Measurements from ENCODE around the gene C5AR1. TPM values are rescaled to one million over a fixed set of nuclear protein-coding genes. Genes with fewer than 3 reads are reported as not detected.

C5AR1 gene
- total RNA-seq, 1 experiment from 2014 or later, result 8.5 TPM

DNA sequence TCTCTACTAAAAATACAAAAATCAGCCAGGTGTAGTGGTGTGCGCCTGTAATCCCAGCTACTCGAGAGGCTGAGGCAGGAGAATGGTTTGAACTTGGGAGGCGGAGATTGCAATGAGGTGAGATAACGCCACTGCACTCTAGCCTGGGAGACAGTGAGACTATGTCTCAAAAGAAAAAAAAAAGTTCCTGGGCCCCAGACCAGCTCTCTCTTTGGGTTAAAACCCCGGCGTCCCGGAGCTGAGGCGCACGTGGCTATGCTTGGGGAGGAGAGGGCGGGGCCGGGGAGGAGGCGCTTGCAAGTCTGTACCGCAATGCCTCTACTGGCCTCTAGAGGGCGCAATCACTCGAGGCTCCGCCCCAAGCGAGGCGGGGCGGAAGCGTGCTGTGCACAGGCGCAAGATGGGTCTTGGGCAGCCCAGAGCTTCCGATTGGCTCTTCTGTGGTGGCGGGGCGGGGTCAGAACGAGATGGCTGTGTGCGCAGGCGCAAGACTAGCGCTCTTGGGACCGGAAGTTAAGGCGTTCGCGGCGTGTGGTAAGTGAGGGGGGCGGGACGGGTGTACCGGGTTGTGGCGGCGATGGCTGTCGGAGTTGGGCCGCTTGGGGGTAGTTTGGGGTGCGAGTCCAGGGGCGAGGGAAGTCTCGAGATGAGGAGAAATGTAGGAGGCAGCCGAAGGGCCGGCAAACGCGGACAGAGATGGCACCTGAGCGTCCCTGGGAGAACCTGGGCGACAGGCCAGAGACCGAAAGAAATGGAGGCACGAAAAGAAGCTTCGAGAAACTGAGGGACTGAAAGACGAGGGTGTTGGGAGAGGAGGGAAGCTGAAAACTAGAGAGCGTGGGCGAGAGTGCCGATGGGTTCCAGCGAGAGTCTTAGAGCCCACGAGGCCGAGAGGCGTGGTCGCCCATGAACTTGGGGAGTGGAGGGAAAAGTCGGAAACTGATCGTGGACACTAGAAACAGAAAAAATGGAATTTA lies 39.4 kb downstream of the C5AR1 start, which contains the start of gene DHX34:
TSS of gene DHX34 (plus strand) at position 497 of the 977 bp plus-strand sequence. CDS start 3,716 bp downstream, outside the sequence.
- Histone ChIP-seq H3K4me1 (replicated peaks; ENCODE audit: insufficient read depth) (peaks cover 14% of the 10 kb centered on the region), H2AFZ (peak within 1 kb of the TSS; percentile 93), H3K27me3 (ENCODE audit: insufficient read depth, low read depth) (no peaks in the 10 kb centered on the region), H3K27ac (peak within 1 kb of the TSS; percentile 48; the same call in 1 of the 2 replicates), H3K4me3 (peak within 1 kb of the TSS; percentile 95), H3K9me3 (ENCODE audit: insufficient read depth, low read depth) (no peaks in the 10 kb centered on the region), H3F3A (ENCODE audit: insufficient read depth, low read depth) (peaks cover 13% of the 10 kb centered on the region; the same call in 1 of the 2 replicates), H3K4me2 (peak within 1 kb of the TSS; percentile 93), H4K20me1 (ENCODE audit: insufficient read depth) (peaks cover 30% of the 10 kb centered on the region), H3K9me2 (ENCODE audit: insufficient read depth) (no peaks in the 10 kb centered on the region), H3K36me3 (ENCODE audit: low read depth) (peaks cover 25% of the 10 kb centered on the region), H3K79me2 (ENCODE audit: low read depth) (peaks cover 49% of the 10 kb centered on the region)
- intact Hi-C loops (cut with micrococcal nuclease; ENCODE audit: unreplicated experiment), result loop anchor here (1.0 to 5.0 kb wide), 2 partner anchors 42 to 92 kb away; partner anchors contain the start of gene C5AR1
- POLR2A ChIA-PET (ENCODE audit: unreplicated experiment), result interaction anchor here (0.5 to 1.0 kb wide), 8 partner anchors 21 to 1015 kb away, joined by 3 to 10 read pairs (median 5); partner anchors contain the start of genes INAFM1, SYNGR4 and TMEM143
- BruUV-seq (replicated peaks), result no TSS peak
- DNase-seq, result peak; percentile 99
- CTCF ChIA-PET, result interaction anchor here (0.5 to 2.1 kb wide), 21 partner anchors 12 to 854 kb away, joined by 3 to 18 read pairs (median 4); partner anchors contain the start of genes CCDC9 and EHD2
- TF ChIP-seq EZH2 (IDR thresholded peaks at IDR 0.05; ENCODE audit: low read depth), result no peak
- TF ChIP-seq, protein P1, sequence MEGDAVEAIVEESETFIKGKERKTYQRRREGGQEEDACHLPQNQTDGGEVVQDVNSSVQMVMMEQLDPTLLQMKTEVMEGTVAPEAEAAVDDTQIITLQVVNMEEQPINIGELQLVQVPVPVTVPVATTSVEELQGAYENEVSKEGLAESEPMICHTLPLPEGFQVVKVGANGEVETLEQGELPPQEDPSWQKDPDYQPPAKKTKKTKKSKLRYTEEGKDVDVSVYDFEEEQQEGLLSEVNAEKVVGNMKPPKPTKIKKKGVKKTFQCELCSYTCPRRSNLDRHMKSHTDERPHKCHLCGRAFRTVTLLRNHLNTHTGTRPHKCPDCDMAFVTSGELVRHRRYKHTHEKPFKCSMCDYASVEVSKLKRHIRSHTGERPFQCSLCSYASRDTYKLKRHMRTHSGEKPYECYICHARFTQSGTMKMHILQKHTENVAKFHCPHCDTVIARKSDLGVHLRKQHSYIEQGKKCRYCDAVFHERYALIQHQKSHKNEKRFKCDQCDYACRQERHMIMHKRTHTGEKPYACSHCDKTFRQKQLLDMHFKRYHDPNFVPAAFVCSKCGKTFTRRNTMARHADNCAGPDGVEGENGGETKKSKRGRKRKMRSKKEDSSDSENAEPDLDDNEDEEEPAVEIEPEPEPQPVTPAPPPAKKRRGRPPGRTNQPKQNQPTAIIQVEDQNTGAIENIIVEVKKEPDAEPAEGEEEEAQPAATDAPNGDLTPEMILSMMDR (conservative IDR thresholded peaks at IDR 0.05), result peak; percentile 99

DNA sequence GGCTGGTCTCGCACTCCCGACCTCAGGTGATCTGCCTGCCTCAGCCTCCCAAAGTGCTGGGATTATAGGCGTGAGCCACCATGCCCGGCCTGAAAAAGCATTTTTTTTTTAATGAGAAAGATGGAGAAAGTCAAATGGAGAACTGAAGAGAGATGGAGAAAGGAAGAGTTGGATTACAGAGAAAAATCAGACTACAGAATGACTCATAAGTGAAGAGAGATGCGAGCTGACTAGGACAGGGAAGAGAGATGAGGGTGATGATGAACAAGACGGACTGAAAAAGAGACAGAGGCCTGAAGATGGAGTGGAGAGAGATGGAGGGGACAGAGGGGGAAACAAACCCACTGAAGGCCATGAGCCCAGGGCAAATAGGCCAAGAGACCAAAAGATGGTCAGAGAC lies 41.0 kb downstream of the C5AR1 start:
- intact Hi-C loops (cut with micrococcal nuclease; ENCODE audit: unreplicated experiment), result no loop called here
- Histone ChIP-seq H3K36me3 (ENCODE audit: low read depth) (peaks cover 38% of the 10 kb centered on the region), H3K4me3 (peak overlapping the region; percentile 95; the same call in 1 of the 2 replicates), H2AFZ (no peak overlapping the region), H4K20me1 (ENCODE audit: insufficient read depth) (peaks cover 45% of the 10 kb centered on the region), H3F3A (ENCODE audit: insufficient read depth, low read depth) (peaks cover 19% of the 10 kb centered on the region), H3K4me1 (replicated peaks; ENCODE audit: insufficient read depth) (peaks cover 14% of the 10 kb centered on the region), H3K4me2 (peak overlapping the region; percentile 93), H3K9me3 (ENCODE audit: insufficient read depth, low read depth) (no peaks in the 10 kb centered on the region), H3K27me3 (ENCODE audit: insufficient read depth, low read depth) (no peaks in the 10 kb centered on the region), H3K27ac (no peak overlapping the region), H3K9me2 (ENCODE audit: insufficient read depth) (no peaks in the 10 kb centered on the region), H3K79me2 (ENCODE audit: low read depth) (peaks cover 63% of the 10 kb centered on the region)
- ChIA-PET POLR2A (ENCODE audit: unreplicated experiment) (no interaction called here), CTCF (interaction anchor here (0.5 to 2.1 kb wide), 2 partner anchors 20 to 77 kb away, joined by 3 to 9 read pairs; no protein-coding TSS in a partner anchor)
- DNase-seq, result no peak
- BruUV-seq (replicated peaks), result no TSS peak
- TF ChIP-seq, protein P1 (conservative IDR thresholded peaks at IDR 0.05), result no peak
- no peak for TF ChIP-seq EZH2 (IDR thresholded peaks at IDR 0.05; ENCODE audit: low read depth)

- Histone ChIP-seq H3K4me2 (peak overlapping the region; percentile 93; the same call in 1 of the 2 replicates), H3K27me3 (ENCODE audit: insufficient read depth, low read depth) (no peaks in the 10 kb centered on the region), H3K27ac (no peak overlapping the region), H3K79me2 (ENCODE audit: low read depth) (peaks cover 63% of the 10 kb centered on the region), H3K36me3 (ENCODE audit: low read depth) (peaks cover 45% of the 10 kb centered on the region), H3K9me2 (ENCODE audit: insufficient read depth) (no peaks in the 10 kb centered on the region), H3K4me3 (no peak overlapping the region), H3K4me1 (replicated peaks; ENCODE audit: insufficient read depth) (peaks cover 14% of the 10 kb centered on the region), H4K20me1 (ENCODE audit: insufficient read depth) (peaks cover 52% of the 10 kb centered on the region), H2AFZ (no peak overlapping the region), H3F3A (ENCODE audit: insufficient read depth, low read depth) (peaks cover 26% of the 10 kb centered on the region), H3K9me3 (ENCODE audit: insufficient read depth, low read depth) (no peaks in the 10 kb centered on the region)
- ChIA-PET CTCF (no interaction called here), POLR2A (ENCODE audit: unreplicated experiment) (no interaction called here)
- intact Hi-C loops (cut with micrococcal nuclease; ENCODE audit: unreplicated experiment), result no loop called here
- no TSS peak for BruUV-seq (replicated peaks)
- DNase-seq, result no peak
- TF ChIP-seq EZH2 (IDR thresholded peaks at IDR 0.05; ENCODE audit: low read depth), result no peak
- TF ChIP-seq, protein P1 (conservative IDR thresholded peaks at IDR 0.05), result no peak
Observed at GRCh38 chr19:47351548-47351947, 41.9 kb downstream of the C5AR1 start.

Measured in PC-9 (cell line).